ENCODE data around the gene MRI1.

- TF ChIP-seq CTCF (IDR thresholded peaks at IDR 0.05 in 4 of 5, conservative IDR thresholded peaks at IDR 0.05 in 1 of 5) (no peak), POLR2A (IDR thresholded peaks at IDR 0.05) (no peak)
These were observed 36.5 kb upstream of the MRI1 start for GRCh38 chr19:13727798-13728197.
